Natural killer cell (primary cell): ENCODE data around the gene PEX10. TPM values are rescaled to one million over a fixed set of nuclear protein-coding genes. Genes with fewer than 3 reads are reported as not detected.

Source experiments
- ATAC-seq, 3 donors: fragments of 150-1000 bp in 2 of 3; fragments of 200-7000 bp in 1 of 3; cut with Tn5 transposase; 1 replicate in 1 of 3; 2 replicates in 2 of 3; pipeline ENCODE4 v1.10.0; 2021; ENCODE audit warnings: mild to moderate bottlenecking in 2 of 3, moderate library complexity in 2 of 3
- DNase-seq, 2 donors: peaks; one replicate each; pipeline versions ENCODE4 v3.0.0 to v3.0.0-alpha.2; 2013 to 2021; ENCODE audit warnings: mixed read lengths in 1 of 2
- H3K27ac ChIP-seq: one replicate; pipeline ENCODE4 v1.5.1; 2013; ENCODE audit warnings: mild to moderate bottlenecking, low read length
- H3K27me3 ChIP-seq: one replicate; pipeline ENCODE4 v1.6.1; 2013; ENCODE audit warnings: low read length; ENCODE audit not compliant: control insufficient read depth, insufficient read depth
- H3K36me3 ChIP-seq: one replicate; pipeline ENCODE4 v1.6.1; 2013; ENCODE audit warnings: low read length; ENCODE audit not compliant: control insufficient read depth, insufficient read depth
- H3K4me1 ChIP-seq: one replicate; pipeline ENCODE4 v1.6.1; 2013; ENCODE audit warnings: low read length; ENCODE audit not compliant: control insufficient read depth, insufficient read depth
- H3K4me3 ChIP-seq: one replicate; pipeline ENCODE4 v1.5.1; 2013; ENCODE audit warnings: low read length
- H3K9me3 ChIP-seq: one replicate; pipeline ENCODE4 v1.6.1; 2013; ENCODE audit warnings: low read length; ENCODE audit not compliant: control insufficient read depth, insufficient read depth
- H3K27ac Mint-ChIP-seq, 2 donors: one replicate each; pipeline ENCODE4 v1.8.0; 2022; ENCODE audit warnings: mild to moderate bottlenecking in 2 of 2, mixed read lengths in 2 of 2, moderate library complexity in 1 of 2
- H3K27me3 Mint-ChIP-seq, 2 donors: one replicate each; pipeline ENCODE4 v1.8.0; 2022; ENCODE audit warnings: low read depth in 2 of 2, mixed read lengths in 2 of 2
- H3K36me3 Mint-ChIP-seq: one replicate; pipeline ENCODE4 v1.8.0; 2022; ENCODE audit warnings: mixed read lengths
- H3K4me1 Mint-ChIP-seq, 2 donors: one replicate each; pipeline ENCODE4 v1.8.0; 2022; ENCODE audit warnings: mixed read lengths in 2 of 2
- H3K4me3 Mint-ChIP-seq: one replicate; pipeline ENCODE4 v1.8.0; 2022; ENCODE audit warnings: mild to moderate bottlenecking, moderate library complexity, mixed read lengths
- H3K9me3 Mint-ChIP-seq, 2 donors: one replicate each; pipeline ENCODE4 v1.8.0; 2022; ENCODE audit warnings: mixed read lengths in 2 of 2
- WGBS: methylation state at CpG from one replicate; pipeline ENCODE4 v1.1.7; 2013; ENCODE audit warnings: missing lambda C conversion rate; ENCODE audit not compliant: insufficient coverage; 5-methylcytosine and 5-hydroxymethylcytosine counted together
- intact Hi-C: fragments of 100-400 bp; cut with micrococcal nuclease; formaldehyde crosslinking; loops from one replicate; pipeline ENCODE4 v1.14.2; 2022
- total RNA-seq, 4 donors: library from RNA; stranded (reverse); fragments of 120-200 nt in 1 of 4; gene quantifications; one replicate each; pipeline versions ENCODE4 v1.2.3 to v1.2.4, GENCODE V29; 2013 to 2022
- TF ChIP-seq, protein P1 (sequence below): fragments of 200-600 bp; IDR thresholded peaks from one replicate; pipeline ENCODE4 v1.8.0; 2022; ENCODE audit warnings: antibody characterized with exemption

Gene PEX10
- total RNA-seq, 3 donors from 2014 or later (not counting 1 experiment from before 2014, with no cell fraction given) = 8.1 to 11.1 (median 9.8) TPM

DNA sequence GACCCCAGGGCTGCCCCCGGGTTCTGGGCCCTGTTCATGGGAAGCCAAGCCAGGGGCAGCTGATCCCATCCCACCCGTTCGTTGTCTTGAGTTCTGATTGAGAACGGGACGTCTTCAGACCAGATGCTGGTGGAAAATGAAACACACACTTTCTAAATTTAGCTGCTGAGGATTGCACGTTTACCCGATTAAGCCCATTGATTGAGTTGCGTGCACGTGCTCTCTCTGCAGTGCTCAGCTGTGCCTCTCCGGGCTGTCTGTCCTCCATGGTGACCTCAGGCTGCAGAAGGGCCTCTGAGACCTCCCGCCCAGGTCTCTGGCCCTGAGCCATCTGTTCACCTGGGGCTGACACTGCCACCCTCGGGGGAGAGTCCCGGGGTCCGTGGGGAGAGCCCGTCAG is 27.0 kb upstream of the PEX10 start:
- intact Hi-C loops = no loop called here

DNA sequence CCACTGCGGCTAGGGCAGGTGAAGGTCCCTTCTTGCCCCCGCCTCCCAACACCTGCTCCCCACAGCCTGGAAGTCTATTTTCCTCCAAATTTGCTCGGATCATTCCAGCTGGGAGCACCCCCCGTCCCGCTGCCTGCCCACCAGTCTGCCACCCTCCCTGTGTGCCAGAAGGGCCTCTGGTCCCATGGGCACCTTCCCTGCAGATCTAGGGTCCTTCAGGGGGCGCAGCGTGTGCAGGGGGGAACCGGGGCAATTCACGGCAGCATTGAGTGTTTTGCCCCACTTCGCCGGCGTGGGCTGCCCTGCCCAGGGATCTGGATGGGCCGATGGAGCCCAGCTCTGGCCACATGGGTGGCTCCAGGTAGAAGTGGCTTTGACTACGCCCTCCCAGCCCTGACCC is 26.3 kb upstream of the PEX10 start:
- no peaks in the 10 kb centered on the region for H3K36me3 ChIP-seq
- H3K9me3 ChIP-seq = no peaks in the 10 kb centered on the region
- no peak overlapping the region for H3K27ac ChIP-seq
- ATAC-seq (no peak), DNase-seq (no peak)
- Mint-ChIP-seq H3K9me3 (no peaks in the 10 kb centered on the region), H3K27ac (no peak overlapping the region), H3K4me1 (peaks cover 0 to 13% of the 10 kb centered on the region in 2 donors), H3K27me3 (no peaks in the 10 kb centered on the region), H3K36me3 (no peaks in the 10 kb centered on the region), H3K4me3 (no peak overlapping the region)
- intact Hi-C loops = no loop called here
- peaks cover 6% of the 10 kb centered on the region for H3K27me3 ChIP-seq
- 92% methylated on average over 14 of the region's 14 CpGs for WGBS
- H3K4me3 ChIP-seq = no peak overlapping the region
- H3K4me1 ChIP-seq = peaks cover 8% of the 10 kb centered on the region
- TF ChIP-seq, protein P1, sequence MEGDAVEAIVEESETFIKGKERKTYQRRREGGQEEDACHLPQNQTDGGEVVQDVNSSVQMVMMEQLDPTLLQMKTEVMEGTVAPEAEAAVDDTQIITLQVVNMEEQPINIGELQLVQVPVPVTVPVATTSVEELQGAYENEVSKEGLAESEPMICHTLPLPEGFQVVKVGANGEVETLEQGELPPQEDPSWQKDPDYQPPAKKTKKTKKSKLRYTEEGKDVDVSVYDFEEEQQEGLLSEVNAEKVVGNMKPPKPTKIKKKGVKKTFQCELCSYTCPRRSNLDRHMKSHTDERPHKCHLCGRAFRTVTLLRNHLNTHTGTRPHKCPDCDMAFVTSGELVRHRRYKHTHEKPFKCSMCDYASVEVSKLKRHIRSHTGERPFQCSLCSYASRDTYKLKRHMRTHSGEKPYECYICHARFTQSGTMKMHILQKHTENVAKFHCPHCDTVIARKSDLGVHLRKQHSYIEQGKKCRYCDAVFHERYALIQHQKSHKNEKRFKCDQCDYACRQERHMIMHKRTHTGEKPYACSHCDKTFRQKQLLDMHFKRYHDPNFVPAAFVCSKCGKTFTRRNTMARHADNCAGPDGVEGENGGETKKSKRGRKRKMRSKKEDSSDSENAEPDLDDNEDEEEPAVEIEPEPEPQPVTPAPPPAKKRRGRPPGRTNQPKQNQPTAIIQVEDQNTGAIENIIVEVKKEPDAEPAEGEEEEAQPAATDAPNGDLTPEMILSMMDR = no peak

More for the DNA sequence above, 27.0 kb upstream of the PEX10 start:
- peaks cover 12% of the 10 kb centered on the region for H3K4me1 ChIP-seq
- Mint-ChIP-seq H3K9me3 (no peaks in the 10 kb centered on the region), H3K27ac (no peak overlapping the region), H3K36me3 (no peaks in the 10 kb centered on the region), H3K27me3 (no peaks in the 10 kb centered on the region), H3K4me1 (peaks cover 0 to 13% of the 10 kb centered on the region in 2 donors), H3K4me3 (no peak overlapping the region)
- TF ChIP-seq, protein P1 = no peak
- H3K36me3 ChIP-seq = no peaks in the 10 kb centered on the region
- H3K27ac ChIP-seq = no peak overlapping the region
- no peak overlapping the region for H3K4me3 ChIP-seq
- no peak for ATAC-seq
- WGBS = 83% methylated on average over 15 of the region's 15 CpGs
- H3K27me3 ChIP-seq = peaks cover 9% of the 10 kb centered on the region
- DNase-seq = no peak
- no peaks in the 10 kb centered on the region for H3K9me3 ChIP-seq

DNA sequence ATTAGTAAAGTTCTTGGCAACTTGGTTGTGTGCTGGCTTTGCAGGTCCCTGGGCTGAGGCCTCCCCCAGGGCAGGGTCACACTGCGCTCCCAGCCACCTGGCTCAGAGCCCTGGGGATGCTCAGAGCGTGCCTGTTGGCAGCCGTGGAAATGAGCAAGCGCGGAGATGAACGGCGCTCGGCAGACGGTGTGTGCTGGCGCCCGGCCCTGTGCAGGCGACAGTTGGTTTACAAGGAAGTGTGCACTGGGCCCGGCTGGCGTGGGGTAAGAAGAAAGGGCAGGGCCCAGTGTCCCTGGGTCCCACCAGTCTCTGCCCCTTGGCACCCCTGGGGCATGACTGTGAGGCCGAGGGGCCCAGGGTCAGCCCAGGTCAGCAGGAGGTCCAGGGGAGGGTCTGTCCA is 25.7 kb upstream of the PEX10 start:
- intact Hi-C loops = no loop called here
- no peak overlapping the region for H3K27ac Mint-ChIP-seq

More for the DNA sequence above, 25.7 kb upstream of the PEX10 start:
- H3K4me1 Mint-ChIP-seq = peaks cover 0 to 13% of the 10 kb centered on the region in 2 donors
- 78% methylated on average over 15 of the region's 15 CpGs for WGBS
- no peak overlapping the region for H3K4me3 Mint-ChIP-seq
- no peak for DNase-seq
- H3K36me3 Mint-ChIP-seq = no peaks in the 10 kb centered on the region
- Histone ChIP-seq H3K27ac (no peak overlapping the region), H3K9me3 (no peaks in the 10 kb centered on the region), H3K27me3 (peaks cover 4% of the 10 kb centered on the region), H3K4me1 (peaks cover 4% of the 10 kb centered on the region), H3K4me3 (no peak overlapping the region), H3K36me3 (no peaks in the 10 kb centered on the region)
- no peaks in the 10 kb centered on the region for H3K27me3 Mint-ChIP-seq
- ATAC-seq = no peak
- no peaks in the 10 kb centered on the region for H3K9me3 Mint-ChIP-seq
- TF ChIP-seq, protein P1 = no peak
